Skin epidermis (tissue), 12 donors: Measurements from ENCODE around the gene UBE2O.

Source experiments
- H3K27ac ChIP-seq, 21 experiments: fragments of 200-600 bp; sonication (generic) in 11 of 21; one replicate each; pipeline ENCODE4 v1.5.0; 2020; ENCODE audit warnings: mild to moderate bottlenecking in 3 of 21, inconsistent platforms in 2 of 21, moderate library complexity in 2 of 21
- H3K4me3 ChIP-seq, 7 experiments: fragments of 200-600 bp; sonication (generic) in 2 of 7; one replicate each; pipeline ENCODE4 v1.5.0; 2020; ENCODE audit warnings: inconsistent platforms in 2 of 7, mild to moderate bottlenecking in 2 of 7, moderate library complexity in 1 of 7

The UBE2O gene

DNA sequence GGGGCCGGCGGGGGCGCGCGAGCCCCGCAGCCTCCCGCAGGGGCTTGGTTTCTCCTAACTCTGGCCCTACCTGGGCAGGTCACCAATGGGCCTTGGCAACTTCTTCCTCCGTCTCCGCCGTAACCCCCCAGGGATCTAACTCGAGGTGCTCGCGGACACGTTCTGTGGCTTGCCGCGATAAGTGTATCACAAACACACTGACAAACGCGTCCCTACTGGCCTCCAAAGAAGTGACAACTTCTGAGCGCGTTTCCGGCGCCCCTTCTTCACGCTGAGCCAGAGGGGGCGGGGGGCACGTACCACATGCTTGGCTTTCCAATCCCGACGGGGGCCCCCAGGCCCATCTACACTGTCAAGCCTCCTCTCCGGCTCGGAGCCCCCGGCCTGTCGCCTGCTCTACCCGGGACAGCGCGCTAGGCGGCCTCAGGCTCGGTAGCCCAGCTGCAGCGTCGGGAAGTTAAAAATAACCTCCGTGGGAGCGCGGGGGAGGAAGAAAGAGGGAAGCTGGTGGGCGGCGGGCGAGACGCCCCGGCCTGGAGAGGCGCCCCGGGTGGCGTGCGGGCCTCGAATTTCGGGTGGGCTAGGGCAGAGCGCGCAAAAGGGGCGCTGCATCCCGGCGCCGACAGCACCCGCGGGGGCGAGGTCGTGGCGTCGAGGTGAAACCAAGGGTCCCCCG is 69.3 kb downstream of the UBE2O start:
- Histone ChIP-seq H3K4me3 (peak overlapping the region; percentile 51 to 77 (median 69)), H3K27ac (peak overlapping the region; percentile 37 to 96 (median 85))

DNA sequence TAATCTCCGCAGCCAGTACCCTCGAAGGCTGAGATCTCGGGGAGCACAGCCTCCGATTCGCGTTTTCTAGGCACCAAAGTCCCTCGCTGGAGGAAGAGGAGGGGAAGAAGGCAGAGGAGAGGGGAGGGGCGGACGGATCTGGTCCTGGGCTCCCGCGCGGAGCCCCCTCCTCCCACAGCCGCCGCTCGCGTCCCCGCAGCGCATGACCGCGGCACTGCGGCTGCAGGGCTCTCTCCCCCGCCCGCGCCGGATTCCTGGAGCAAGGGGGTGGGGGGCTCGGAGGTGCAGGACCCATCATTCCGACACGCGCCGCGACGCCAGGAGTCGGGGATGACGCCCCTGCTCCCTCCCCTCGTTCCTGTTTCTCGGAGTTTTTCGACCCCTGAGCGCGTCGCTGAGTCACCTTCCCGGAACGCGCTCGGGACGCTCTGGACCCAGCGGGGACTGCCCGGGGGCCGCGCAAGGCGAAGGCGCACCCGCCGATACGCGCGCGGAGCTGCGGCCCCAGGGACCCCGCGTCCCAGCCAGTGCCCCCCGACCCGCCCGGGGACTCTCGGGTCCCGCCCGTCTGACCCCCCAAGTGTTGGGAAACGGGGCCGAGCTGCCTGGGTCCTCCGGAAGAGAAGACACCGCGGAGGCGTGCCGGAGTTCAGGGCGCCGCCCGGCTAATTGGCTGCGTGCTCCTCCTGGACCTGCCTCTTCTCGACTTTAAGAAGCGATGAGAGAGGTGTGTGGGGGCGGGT is 70.0 kb downstream of the UBE2O start:
- H3K27ac ChIP-seq = peak overlapping the region in 20 of 21 experiments; percentile 76 to 96 (median 86)
- H3K4me3 ChIP-seq = peak overlapping the region; percentile 51 to 77 (median 69)

DNA sequence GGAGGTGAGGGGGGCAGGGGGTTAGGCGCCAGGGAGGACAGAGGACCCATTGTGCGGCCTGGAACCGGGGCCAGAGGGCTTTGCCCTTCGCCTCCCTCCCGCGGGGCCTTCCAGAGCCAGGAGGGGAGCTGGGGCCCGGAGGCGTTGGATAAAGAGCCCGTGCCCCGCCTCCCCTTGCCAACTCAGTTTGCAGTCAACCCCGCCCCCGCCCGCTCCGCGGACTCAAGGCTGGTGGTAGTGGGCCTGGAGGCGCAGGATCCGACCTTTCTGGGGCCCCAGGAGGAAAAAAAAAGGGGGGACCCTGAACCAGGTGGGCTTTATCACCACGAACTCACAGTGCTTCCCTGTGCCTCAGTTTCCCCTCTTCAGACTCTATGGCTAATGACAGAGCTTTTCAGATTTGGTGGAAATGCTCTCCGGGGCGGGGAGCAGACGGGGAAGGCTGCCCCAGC is 70.6 kb downstream of the UBE2O start:
- Histone ChIP-seq H3K4me3 (peak overlapping the region; percentile 51 to 77 (median 69)), H3K27ac (peak overlapping the region in 20 of 21 experiments; percentile 33 to 96 (median 85))

DNA sequence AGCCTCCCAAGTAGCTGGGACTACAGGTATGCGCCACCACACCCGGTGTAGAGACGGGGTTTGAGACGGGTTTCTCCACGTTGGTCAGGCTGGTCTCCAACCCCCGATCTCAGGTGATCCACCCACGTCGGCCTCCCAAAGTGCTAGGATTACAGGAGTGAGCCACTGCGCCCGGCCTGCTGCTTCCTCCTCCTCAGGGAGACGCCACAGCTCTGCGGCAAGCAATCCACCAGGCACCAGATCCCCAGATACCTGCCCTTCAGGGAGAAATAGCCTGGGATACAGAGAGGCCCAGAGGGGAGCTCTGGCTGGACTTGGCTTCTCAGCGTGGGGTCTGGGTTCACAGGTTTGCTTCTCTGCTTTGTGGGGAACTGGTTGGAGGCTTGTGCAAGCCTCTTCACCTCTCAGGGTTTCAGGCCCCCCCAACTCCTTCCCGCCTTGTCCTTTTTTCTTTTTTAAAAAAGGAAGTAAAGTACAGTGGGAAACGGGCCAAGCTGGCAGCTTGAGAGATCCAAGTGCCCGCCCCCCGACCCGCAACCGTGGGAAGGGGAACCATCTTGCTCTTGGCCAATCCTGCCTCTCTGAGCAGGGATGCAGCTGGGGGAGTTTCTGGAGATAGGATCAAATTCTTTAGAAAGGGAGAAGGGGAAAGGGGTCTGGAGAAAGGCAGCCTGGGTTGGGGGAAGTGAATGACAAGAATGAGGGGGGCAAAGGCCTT is 71.2 kb downstream of the UBE2O start:
- Histone ChIP-seq H3K27ac (peak overlapping the region in 20 of 21 experiments; percentile 33 to 96 (median 85)), H3K4me3 (peak overlapping the region in 6 of 7 experiments; percentile 60 to 77 (median 70))

DNA sequence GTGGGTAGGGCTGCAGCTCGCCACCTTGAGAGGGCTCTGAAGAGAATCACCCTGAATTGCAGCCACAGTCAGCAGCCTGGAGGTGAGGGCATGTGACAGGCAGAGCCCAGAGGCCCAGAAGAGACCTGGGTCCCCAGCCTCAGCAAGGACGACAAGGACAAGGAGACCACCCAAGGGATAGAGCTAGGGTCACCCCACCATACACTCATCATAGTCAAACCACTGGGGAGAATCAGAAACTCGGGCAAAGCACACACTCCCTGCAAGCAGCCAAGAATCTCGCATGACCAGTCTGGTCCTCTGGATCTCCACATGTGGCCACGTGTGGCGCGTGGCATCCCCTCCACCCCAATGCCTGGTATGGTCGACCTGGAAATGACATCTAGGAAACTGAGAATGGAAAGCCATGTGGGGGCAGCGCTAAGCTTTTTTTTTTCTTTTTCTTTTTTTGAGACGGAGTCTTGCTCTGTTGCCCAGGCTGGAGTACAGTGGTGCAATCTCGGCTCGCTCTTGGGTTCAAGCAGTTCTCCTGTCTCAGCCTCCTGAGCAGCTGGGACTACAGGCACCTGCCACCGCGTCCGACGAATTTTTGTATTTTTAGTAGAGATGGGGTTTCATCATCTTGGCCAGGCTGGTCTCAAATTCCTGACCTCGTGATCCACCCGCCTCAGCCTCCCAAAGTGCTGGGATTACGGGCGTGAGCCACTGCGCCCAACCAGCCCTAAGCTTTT is 73.1 kb downstream of the UBE2O start:
- Histone ChIP-seq H3K27ac (no peak overlapping the region), H3K4me3 (no peak overlapping the region)

DNA sequence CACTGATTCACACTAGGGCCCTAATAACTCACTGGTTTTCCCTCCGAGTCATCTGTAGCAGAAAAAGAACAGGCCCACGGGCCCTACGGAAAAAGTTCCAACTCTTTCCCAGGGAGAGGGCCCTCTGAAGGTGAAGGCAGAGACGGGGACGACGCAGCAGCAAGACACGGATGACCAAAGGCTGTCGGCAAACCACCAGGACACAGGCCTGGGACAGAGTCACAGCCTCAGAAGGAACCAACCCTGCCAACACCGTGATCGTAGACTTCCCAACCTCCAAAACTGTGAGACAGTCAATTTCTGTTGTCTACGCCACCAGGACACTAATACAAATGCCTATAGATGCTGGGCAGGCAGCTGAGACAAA is 73.7 kb downstream of the UBE2O start:
- H3K27ac ChIP-seq = no peak overlapping the region
- H3K4me3 ChIP-seq = no peak overlapping the region

DNA sequence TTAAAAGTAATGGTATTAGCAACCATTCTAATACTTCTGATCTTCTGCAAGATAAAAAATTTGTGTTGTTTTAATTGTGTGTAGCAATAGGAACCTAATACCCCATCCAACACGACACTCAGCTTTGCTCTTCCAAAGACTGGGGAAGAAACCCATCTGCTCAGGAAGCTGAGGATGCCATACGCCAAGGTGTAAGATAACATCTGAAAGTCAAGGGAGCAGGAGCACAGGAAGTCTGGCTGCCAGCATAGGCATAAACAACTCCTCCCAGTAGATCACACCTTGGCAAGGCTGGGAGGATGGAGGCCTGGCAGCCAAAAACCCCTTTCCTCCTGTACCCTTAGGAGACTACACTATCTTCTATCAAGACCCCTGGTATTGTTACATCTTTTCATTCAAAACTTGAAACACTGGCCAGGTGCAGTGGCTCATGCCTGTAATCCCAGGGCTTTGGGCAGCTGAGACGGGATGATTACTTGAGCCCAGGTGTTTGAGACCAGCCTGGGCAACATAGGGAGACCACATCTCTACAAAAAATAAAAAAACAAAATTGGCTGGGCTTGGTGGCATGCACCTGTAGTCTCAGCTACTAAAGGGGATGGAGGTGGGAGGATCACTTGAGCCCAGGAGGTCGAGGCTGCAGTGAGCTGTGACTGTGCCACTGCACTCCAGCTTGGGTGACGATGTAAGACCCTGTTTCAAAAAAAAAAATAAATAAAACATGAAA is 74.2 kb downstream of the UBE2O start:
- no peak overlapping the region for H3K27ac ChIP-seq
- no peak overlapping the region for H3K4me3 ChIP-seq

DNA sequence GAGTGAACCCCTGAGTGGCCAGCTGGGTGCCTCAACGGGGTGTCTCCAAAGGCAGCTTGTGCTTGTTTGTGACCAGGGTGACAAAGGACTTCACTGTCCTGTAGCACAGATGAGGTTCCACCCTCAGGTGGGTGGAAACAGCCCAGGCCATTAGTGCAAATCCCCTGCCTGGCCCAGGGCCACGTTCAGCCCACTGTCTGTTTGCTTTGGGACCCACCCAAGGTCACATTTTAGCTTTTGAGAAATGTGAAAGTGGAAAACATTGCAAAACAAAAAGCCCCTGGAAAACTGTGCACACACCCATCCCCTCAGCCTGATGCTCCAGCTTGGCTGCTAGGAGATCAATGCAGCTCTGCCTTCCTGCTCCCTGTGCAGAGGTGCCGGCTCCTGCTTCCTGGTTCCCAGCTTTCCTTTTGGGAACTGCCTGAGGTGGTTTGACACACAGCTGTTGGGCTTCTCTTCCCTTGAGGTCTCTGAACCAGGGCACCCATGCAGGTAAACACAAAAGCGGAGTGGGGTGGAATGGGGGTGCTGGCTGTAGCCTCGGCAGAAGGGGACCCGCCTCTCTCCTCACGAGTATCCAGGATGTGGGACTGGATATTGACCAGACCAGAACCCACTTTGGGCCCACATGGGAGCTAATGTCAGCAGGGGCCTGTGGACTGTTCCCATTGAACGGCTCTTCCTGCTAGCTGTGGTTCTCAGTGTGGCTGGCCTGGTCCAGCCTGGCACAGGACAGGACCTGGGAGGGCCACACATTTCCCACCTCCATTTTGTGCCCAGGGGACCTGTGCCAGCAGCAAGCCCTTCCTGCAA is 76.4 kb downstream of the UBE2O start:
- peak overlapping the region in 5 of 21 experiments; percentile 11 to 76 (median 29) for H3K27ac ChIP-seq
- H3K4me3 ChIP-seq = no peak overlapping the region

DNA sequence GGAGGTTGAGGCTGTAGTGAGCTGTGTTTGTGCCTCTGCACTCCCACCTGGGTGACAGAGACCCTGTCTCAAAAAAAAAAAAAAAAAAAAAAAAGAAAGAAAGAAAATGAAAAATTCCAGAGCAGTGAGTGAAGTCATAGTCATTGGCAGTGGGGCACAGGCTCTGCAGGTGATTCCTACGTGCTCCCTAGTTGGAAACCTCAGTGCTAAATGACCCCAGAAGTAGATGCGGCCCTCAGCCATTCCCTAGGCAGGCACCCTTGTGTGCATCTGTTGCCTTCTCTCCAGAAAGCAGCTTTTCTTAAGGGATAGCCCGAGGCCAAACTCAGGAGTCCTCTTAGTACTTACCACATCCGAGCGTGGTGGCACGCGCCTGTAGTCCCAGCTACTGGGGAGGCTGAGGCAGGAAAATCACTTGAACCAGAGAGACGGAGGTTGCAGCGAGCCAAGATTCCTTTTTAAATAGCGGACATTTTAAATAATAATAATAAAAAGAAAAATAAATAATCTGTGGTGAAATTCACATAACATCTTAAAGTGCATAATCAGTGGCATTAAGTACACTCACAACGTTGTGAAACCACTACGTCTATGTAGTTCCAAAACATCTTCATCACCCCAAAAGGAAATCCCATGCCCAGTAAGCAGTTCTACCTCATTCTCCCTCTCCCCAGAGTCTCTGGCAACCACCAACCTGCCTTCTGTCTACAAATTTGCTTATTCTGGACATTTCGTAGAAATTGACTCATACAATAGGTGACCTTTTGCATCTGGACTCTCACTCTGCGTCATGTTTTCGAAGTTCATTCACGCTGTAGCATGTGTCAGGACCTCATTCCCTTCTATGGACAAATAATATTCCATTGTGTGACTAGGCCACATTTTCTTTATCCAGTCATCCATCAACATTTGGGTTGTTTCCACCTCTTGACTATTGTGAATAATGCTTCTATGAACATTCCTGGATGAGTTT is 81.0 kb downstream of the UBE2O start:
- peak overlapping the region in 7 of 21 experiments; percentile 6 to 77 (median 49) for H3K27ac ChIP-seq

DNA sequence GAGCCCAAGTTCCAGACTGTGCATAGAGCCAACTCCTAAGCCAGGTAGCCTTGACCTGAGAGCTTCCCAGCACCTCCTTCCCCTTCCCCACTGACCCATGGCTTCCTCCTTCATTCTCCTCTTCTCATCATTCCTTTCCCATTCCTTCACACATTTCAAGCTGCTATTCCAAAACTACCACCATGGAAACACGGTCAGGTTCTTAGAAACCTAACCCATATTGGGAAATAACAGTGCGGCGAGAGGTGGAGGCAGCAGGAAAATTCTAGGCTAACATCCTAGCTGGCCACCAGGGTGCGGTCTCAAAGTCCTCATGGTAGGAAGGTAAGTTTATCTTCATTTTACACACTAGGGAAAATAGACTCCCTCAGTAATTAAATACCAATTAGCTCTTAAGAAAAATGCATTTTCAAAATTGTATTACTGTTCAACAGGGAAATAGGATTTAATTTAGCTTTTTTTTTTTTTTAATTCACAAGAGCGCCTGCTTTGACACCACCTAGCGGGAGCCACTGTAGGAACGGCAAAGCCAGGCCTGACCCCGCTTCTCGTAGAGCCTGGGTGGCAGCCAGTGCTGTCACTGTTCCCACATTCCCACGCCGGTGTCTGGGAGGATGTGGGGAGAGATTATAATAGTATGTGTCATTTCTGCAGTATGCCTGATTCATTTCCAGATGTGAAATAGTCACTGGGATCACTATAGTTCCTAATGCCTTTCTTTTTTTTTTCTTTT is 82.5 kb downstream of the UBE2O start:
- peak overlapping the region in 9 of 21 experiments; percentile 8 to 67 (median 55) for H3K27ac ChIP-seq
- no peak overlapping the region for H3K4me3 ChIP-seq

More for the DNA sequence above, 81.0 kb downstream of the UBE2O start:
- no peak overlapping the region for H3K4me3 ChIP-seq

DNA sequence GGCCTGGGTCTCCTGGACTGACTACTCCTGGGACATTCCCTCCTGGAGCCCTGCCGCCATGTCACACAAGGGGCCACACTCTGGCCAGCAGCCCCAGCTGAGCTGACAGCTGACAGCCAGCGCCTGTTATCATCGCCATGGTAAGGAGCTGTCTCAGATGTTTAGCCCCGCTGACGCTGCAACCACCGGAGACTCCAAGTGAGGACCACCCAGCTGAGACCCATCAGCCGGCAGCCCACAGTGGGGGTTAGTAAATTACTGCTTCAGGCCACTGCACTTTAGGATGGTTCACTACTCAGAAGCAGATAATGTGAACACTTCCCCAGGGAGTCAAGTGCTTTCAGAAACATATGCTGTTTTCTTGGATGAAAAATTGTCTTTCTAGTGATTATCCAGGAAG is 83.1 kb downstream of the UBE2O start:
- peak overlapping the region in 10 of 21 experiments; percentile 8 to 64 (median 35) for H3K27ac ChIP-seq

DNA sequence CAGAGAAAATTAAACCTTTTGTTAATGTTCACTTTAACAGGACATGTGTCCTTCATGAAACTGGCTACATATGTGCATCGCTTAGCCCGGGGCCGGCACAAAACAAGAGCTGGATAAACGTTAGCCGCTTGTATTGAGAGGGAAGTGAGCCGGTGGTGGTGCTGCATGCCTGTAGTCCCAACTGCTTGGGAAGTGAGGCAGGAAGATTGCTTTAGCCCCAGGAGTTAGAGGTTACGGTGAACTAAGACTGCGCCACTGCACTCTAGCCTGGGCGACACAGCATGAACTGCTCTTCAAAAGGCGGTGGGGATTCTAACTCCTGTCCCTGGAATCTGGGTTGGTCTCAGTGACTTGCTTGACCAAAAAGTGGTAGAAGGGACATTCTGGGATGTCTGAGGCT is 83.6 kb downstream of the UBE2O start:
- peak overlapping the region in 4 of 21 experiments; percentile 8 to 48 (median 34) for H3K27ac ChIP-seq
- no peak overlapping the region for H3K4me3 ChIP-seq

More for the DNA sequence above, 83.1 kb downstream of the UBE2O start:
- H3K4me3 ChIP-seq = no peak overlapping the region

DNA sequence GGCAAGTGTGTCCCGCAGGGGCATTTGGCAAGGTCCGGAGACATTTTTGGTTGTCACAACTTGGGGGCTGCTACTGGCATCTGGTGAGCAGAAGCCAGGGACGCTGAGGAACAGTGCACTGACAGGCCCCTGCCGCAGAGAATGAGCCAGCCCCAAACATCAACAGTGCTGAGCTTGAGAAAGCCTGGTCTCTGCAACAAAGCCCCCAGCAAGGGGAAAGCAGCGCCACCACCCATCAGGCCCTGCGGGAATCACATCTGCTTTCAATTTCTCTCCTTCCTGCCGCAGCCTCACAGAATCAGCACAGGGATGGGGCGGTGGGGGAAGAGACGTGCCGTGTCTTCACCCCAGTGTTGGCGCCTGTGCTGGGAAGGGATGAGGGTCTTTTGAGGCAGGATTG is 84.4 kb downstream of the UBE2O start:
- Histone ChIP-seq H3K4me3 (no peak overlapping the region), H3K27ac (peak overlapping the region in 5 of 21 experiments; percentile 8 to 48 (median 29))

DNA sequence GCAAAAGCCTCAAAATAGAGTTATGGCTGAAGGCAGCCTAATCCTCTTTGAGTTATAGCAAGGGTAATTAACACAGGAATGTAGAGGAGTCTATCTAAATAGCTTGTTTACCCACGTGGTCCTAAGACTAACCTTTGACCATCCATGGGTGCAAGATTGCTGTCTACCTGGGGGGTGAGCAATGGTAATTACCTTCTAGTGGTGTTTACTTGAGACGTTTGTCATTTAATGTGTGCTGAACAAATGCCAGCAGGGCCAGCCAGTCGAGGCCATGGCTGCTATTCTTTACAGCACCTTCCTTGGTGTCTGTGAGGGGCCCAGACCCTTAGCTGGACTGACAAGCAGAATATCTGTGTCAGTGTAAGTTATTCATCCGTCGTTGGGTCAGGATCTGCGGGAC is 85.3 kb downstream of the UBE2O start:
- H3K27ac ChIP-seq = no peak overlapping the region
- H3K4me3 ChIP-seq = no peak overlapping the region

DNA sequence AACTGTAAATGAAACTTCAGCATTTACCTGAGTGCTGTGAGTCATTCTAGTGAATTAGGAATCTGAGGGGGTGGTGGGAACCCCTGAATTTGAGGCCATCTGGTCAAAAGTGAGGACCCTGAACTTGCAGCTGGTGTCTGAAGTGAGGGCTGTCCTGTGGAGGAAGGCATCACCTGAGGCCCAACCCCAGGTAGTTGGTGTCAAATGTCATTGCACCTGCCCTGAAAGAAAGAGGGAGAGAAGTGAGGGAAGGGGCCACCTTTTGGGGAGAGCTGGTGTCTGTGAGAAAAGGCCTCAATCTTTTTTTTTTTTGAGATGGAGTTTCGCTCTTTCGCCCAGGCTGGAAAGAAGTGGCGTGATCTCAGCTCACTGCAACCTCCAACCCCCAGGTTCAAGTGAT is 86.7 kb downstream of the UBE2O start:
- no peak overlapping the region for H3K27ac ChIP-seq
- H3K4me3 ChIP-seq = no peak overlapping the region

DNA sequence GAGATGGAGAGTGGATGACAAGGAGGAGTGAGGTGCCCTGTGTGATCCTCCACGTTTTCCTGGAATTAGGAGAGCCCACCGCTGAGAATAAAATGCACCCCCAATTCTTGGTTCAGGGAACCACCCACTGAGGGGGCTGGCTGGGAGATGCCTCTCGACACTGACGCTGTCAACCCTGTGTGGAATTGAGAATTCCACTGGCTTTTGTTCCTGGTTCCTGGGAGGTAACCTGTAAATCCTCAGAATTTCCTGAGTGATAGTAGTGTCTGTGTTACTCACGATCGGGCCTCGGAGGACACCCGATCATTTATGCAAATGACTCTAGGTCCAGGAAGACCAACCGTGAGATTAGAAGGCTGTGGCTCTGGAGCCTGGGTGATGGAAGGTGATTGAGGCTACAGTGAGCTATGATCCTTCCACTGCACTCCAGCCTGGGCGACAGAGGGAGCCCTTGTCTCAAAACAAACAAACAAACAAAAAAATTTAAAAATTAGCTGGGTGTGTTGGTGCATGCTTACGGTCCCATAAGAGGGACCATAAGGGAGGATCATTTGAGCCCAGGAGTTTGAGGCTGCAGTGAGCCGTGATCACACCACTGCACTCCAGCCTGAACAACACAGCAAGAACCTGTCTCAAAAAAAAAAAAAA is 87.6 kb downstream of the UBE2O start:
- H3K4me3 ChIP-seq = no peak overlapping the region
- H3K27ac ChIP-seq = no peak overlapping the region
